Thoracic aorta (tissue), 2 donors: ENCODE measurements around the gene PLAC8. TPM values are rescaled to one million over a fixed set of nuclear protein-coding genes. Genes with fewer than 3 reads are reported as not detected.
"Not testable (repeated sequence)": the region's sequence is repeated elsewhere in the genome, so short reads cannot be mapped to it uniquely, and the experiment has no call there.

Source experiments
- ATAC-seq: fragments of 150-250 bp; one replicate; pipeline ENCODE4 v1.8.0; 2017; ENCODE audit warnings: low read depth; ENCODE audit not compliant: insufficient number of reproducible peaks, low FRiP score
- DNase-seq: peaks from one replicate; pipeline ENCODE4 v3.0.0-alpha.2; 2020; ENCODE audit warnings: low spot score
- H3K27ac ChIP-seq, 2 donors: fragments of 200-600 bp; sonication (generic); 1 replicate in 1 of 2; 2 replicates in 1 of 2; pipeline ENCODE4 v1.5.1; 2016; ENCODE audit warnings: mild to moderate bottlenecking in 2 of 2, moderate library complexity in 2 of 2
- H3K27me3 ChIP-seq: fragments of 200-600 bp; sonication (generic); replicated peaks from 2 replicates; pipeline ENCODE4 v1.6.0; 2016; ENCODE audit warnings: mild to moderate bottlenecking; ENCODE audit not compliant: insufficient read depth
- H3K36me3 ChIP-seq: fragments of 200-600 bp; sonication (generic); one replicate; pipeline ENCODE4 v1.5.1; 2016
- H3K4me1 ChIP-seq, 2 donors: fragments of 200-600 bp; sonication (generic); 1 replicate in 1 of 2; 2 replicates in 1 of 2; pipeline versions ENCODE4 v1.5.1 to v1.6.0; 2016; ENCODE audit warnings: low read depth in 2 of 2, mild to moderate bottlenecking in 1 of 2; ENCODE audit not compliant: control insufficient read depth in 1 of 2
- H3K4me3 ChIP-seq: fragments of 200-600 bp; sonication (generic); 2 replicates; pipeline ENCODE4 v1.5.1; 2016; ENCODE audit warnings: mild to moderate bottlenecking
- H3K9me3 ChIP-seq: fragments of 200-600 bp; sonication (generic); 2 replicates; pipeline ENCODE4 v1.5.1; 2016
- total RNA-seq, 2 donors: library from RNA; depleted of rRNA; stranded (reverse); fragments of >200 nt; gene quantifications; one replicate each; pipeline versions ENCODE4 v1.1.0 to v1.2.3, GENCODE V29; 2016
- TF ChIP-seq, protein P1 (sequence below): fragments of 200-600 bp; sonication (generic); IDR thresholded peaks from one replicate; pipeline ENCODE4 v1.5.1; 2019; ENCODE audit warnings: antibody characterized with exemption

Gene PLAC8
- total RNA-seq, 2 donors from 2014 or later, result 3.7 TPM; not detected in 1

DNA sequence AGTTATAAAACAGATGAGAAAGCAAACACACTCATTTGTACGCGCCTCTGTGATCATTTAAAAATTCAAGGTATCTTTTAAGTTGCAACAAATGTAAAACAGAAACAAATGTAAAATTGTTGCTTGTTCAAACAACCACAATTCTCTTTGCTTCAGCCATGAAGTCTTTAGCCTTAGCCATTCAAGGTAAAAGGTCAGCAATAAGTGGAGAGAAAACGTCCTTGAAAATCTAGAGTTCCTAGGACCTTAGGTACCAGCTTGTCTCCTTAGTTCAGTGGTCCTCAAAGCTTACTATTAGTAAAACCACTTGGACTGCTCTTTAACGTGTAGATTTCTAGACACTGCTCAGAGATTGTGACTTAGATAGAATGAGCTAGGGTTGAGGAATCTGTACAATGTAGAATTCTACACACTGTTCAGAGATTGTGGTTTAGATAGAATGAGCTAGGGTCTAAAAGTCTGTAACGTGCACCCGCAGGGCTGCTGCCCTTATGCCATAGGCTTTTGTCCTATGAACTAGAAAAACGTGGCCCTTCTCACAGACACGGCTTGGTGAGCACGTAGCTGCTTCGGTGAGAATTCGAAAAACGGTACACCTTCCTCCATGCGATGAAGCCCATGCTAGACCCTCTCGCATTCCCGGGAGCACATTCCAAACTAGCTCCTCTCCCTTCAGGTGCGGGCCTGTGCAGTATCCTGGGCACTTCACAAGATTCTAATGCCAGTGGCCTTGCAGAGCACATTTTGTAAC is 1.7 kb downstream of the PLAC8 start:
- Histone ChIP-seq H3K36me3 (no peaks in the 10 kb centered on the region), H3K27me3 (no peaks in the 10 kb centered on the region), H3K27ac (no peak overlapping the region), H3K9me3 (no peaks in the 10 kb centered on the region), H3K4me3 (no peak overlapping the region), H3K4me1 (no peaks in the 10 kb centered on the region)
- ATAC-seq (no peak), DNase-seq (no peak)
- TF ChIP-seq, protein P1, sequence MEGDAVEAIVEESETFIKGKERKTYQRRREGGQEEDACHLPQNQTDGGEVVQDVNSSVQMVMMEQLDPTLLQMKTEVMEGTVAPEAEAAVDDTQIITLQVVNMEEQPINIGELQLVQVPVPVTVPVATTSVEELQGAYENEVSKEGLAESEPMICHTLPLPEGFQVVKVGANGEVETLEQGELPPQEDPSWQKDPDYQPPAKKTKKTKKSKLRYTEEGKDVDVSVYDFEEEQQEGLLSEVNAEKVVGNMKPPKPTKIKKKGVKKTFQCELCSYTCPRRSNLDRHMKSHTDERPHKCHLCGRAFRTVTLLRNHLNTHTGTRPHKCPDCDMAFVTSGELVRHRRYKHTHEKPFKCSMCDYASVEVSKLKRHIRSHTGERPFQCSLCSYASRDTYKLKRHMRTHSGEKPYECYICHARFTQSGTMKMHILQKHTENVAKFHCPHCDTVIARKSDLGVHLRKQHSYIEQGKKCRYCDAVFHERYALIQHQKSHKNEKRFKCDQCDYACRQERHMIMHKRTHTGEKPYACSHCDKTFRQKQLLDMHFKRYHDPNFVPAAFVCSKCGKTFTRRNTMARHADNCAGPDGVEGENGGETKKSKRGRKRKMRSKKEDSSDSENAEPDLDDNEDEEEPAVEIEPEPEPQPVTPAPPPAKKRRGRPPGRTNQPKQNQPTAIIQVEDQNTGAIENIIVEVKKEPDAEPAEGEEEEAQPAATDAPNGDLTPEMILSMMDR, result no peak

GRCh38 chr4:83112231-83112630 is 2.3 kb downstream of the PLAC8 start:
- DNase-seq (no peak), ATAC-seq (no peak)
- H3K4me1 ChIP-seq, result no peaks in the 10 kb centered on the region
- TF ChIP-seq, protein P1, result no peak
- H3K4me3 ChIP-seq, result no peak overlapping the region
- no peaks in the 10 kb centered on the region for H3K27me3 ChIP-seq
- H3K36me3 ChIP-seq, result no peaks in the 10 kb centered on the region
- no peak overlapping the region for H3K27ac ChIP-seq
- H3K9me3 ChIP-seq, result no peaks in the 10 kb centered on the region

DNA sequence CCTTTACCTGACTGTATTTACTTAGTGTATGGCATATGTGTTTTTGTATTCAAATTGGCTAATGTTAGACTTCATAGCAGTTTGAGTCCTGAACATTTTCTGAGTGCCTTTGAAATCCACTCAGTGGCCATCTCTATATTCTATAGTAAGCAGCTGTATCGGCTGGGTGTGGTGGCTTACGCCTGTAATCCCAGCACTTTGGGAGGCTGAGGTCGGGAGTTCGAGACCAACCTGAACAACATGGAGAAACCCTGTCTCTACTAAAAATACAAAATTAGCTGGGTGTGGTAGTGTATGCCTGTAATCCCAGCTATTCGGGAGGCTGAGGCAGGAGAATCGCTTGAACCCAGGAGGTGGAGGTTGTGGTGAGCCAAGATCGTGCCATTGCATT is 2.8 kb downstream of the PLAC8 start:
- not testable (repeated sequence) for H3K36me3 ChIP-seq, ATAC-seq, H3K27me3 ChIP-seq, DNase-seq, H3K4me1 ChIP-seq, H3K9me3 ChIP-seq, H3K27ac ChIP-seq, H3K4me3 ChIP-seq

DNA sequence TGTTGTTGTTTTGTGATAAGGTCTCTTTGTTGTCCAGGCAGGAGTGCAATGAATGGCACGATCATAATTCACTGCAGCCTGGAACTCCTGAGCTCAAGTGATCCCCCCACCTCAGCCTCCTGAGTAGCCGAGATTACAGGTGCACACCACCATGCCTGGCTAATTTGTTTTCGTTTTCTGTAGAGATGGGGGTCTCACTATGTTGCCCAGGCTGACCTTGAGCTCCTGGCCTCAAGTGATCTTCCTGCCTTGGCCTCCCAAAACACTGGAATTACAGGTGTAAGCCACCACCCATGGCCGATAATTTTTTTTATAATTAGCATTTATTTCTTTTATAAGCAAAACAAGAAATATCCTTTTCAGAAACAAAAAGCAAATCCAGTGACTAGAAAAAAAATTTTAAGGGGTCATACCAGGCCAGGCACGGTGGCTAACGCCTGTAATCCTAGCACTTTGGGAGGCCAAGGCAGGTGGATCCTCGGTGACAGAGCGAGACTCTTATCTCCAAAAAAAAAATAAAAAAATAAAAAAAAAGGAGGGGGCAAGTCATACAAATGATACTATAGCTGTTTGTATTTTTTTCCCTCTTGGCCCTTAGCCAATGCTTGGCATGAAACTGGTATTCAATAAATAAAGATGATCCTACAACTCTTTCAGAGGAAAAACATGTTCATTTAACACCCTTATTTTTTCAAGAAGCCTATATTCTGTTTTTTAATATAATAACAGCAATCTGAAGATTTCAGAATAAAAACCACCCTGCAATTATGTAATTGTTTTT is 3.4 kb downstream of the PLAC8 start:
- H3K4me3 ChIP-seq, result peak overlapping the region; percentile 75
- DNase-seq (no peak), ATAC-seq (no peak)
- H3K27me3 ChIP-seq, result no peaks in the 10 kb centered on the region
- H3K36me3 ChIP-seq, result no peaks in the 10 kb centered on the region
- no peak overlapping the region for H3K27ac ChIP-seq
- H3K4me1 ChIP-seq, result no peaks in the 10 kb centered on the region
- TF ChIP-seq, protein P1, result no peak
- no peaks in the 10 kb centered on the region for H3K9me3 ChIP-seq

GRCh38 chr4:83110223-83110945 is 4.1 kb downstream of the PLAC8 start:
- no peaks in the 10 kb centered on the region for H3K9me3 ChIP-seq
- no peaks in the 10 kb centered on the region for H3K4me1 ChIP-seq
- DNase-seq (peak; percentile 23), ATAC-seq (no peak)
- TF ChIP-seq, protein P1, result peak; percentile 37
- H3K36me3 ChIP-seq, result no peaks in the 10 kb centered on the region
- H3K4me3 ChIP-seq, result peak overlapping the region; percentile 75
- H3K27ac ChIP-seq, result no peak overlapping the region
- no peaks in the 10 kb centered on the region for H3K27me3 ChIP-seq
